IPS-15b (cell line): ENCODE measurements around the gene PCDHA11.
A peak's percentile ranks its signal among the peaks of the same experiment; 100 is the strongest.
"Not testable (repeated sequence)": the region's sequence is repeated elsewhere in the genome, so short reads cannot be mapped to it uniquely, and the experiment has no call there.

Source experiments
- H3K27me3 ChIP-seq: one replicate; pipeline ENCODE4 v1.6.1; 2013; ENCODE audit warnings: low read length; ENCODE audit not compliant: control insufficient read depth, insufficient read depth
- H3K36me3 ChIP-seq: one replicate; pipeline ENCODE4 v1.6.1; 2013; ENCODE audit warnings: low read length; ENCODE audit not compliant: control insufficient read depth, insufficient read depth
- H3K4me1 ChIP-seq: one replicate; pipeline ENCODE4 v1.6.1; 2013; ENCODE audit warnings: mild to moderate bottlenecking, low read length; ENCODE audit not compliant: control insufficient read depth, insufficient read depth
- H3K4me3 ChIP-seq: one replicate; pipeline ENCODE4 v1.5.1; 2013; ENCODE audit warnings: low read depth, low read length
- H3K9ac ChIP-seq: one replicate; pipeline ENCODE4 v1.6.1; 2013; ENCODE audit warnings: low read depth, mild to moderate bottlenecking, low read length
- H3K9me3 ChIP-seq: one replicate; pipeline ENCODE4 v1.6.1; 2013; ENCODE audit warnings: mild to moderate bottlenecking, low read length; ENCODE audit not compliant: control insufficient read depth, insufficient read depth

The PCDHA11 gene

GRCh38 chr5:140834439-140835008 is 34.2 kb upstream of the PCDHA11 start:
- H3K36me3 ChIP-seq, result not testable (repeated sequence)
- H3K4me3 ChIP-seq, result peak overlapping the region; percentile 32

GRCh38 chr5:140835622-140836510 is 32.9 kb upstream of the PCDHA11 start:
- Histone ChIP-seq H3K4me3 (no peak overlapping the region), H3K9ac (no peak overlapping the region), H3K4me1 (no peaks in the 10 kb centered on the region), H3K9me3 (no peaks in the 10 kb centered on the region), H3K27me3 (no peaks in the 10 kb centered on the region), H3K36me3 (no peaks in the 10 kb centered on the region)

More at GRCh38 chr5:140834439-140835008, 34.2 kb upstream of the PCDHA11 start:
- not testable (repeated sequence) for H3K4me1 ChIP-seq, H3K9ac ChIP-seq, H3K9me3 ChIP-seq, H3K27me3 ChIP-seq

GRCh38 chr5:140840978-140841962 is 27.5 kb upstream of the PCDHA11 start, which contains the start of gene PCDHA8:
Gene PCDHA8, plus strand, starts transcription at chr5:140841187. Its CDS starts 135 bp downstream, at chr5:140841322.
- peak within 1 kb of the TSS; percentile 28 for H3K4me3 ChIP-seq
- H3K4me1 ChIP-seq, result no peaks in the 10 kb centered on the region
- H3K9ac ChIP-seq, result no peak within 1 kb of the TSS
- H3K27me3 ChIP-seq, result no peaks in the 10 kb centered on the region
- H3K36me3 ChIP-seq, result no peaks in the 10 kb centered on the region
- H3K9me3 ChIP-seq, result no peaks in the 10 kb centered on the region

- Histone ChIP-seq H3K4me3 (no peak overlapping the region), H3K36me3 (no peaks in the 10 kb centered on the region), H3K9me3 (no peaks in the 10 kb centered on the region), H3K9ac (no peak overlapping the region), H3K27me3 (no peaks in the 10 kb centered on the region), H3K4me1 (no peaks in the 10 kb centered on the region)
These were observed 25.7 kb upstream of the PCDHA11 start for GRCh38 chr5:140842798-140843733.

GRCh38 chr5:140848139-140849102 is 20.3 kb upstream of the PCDHA11 start, which contains the start of gene PCDHA9:
Gene PCDHA9, plus strand, starts transcription at chr5:140848382. Its CDS starts 114 bp downstream, at chr5:140848496.
- not testable (repeated sequence) for H3K27me3 ChIP-seq, H3K36me3 ChIP-seq, H3K9ac ChIP-seq, H3K4me1 ChIP-seq, H3K9me3 ChIP-seq
- H3K4me3 ChIP-seq, result peak within 1 kb of the TSS; percentile 37

GRCh38 chr5:140849831-140850634 is 18.7 kb upstream of the PCDHA11 start:
- H3K9ac ChIP-seq, H3K9me3 ChIP-seq: not testable (repeated sequence)

GRCh38 chr5:140855772-140856674 is 12.7 kb upstream of the PCDHA11 start, which contains the start of gene PCDHA10:
Gene PCDHA10, plus strand, starts transcription at chr5:140855897. Its CDS starts 152 bp downstream, at chr5:140856049.
- peak within 1 kb of the TSS; percentile 57 for H3K9ac ChIP-seq
- H3K4me1 ChIP-seq, result no peaks in the 10 kb centered on the region
- H3K36me3 ChIP-seq, result peaks cover 4% of the 10 kb centered on the region
- H3K4me3 ChIP-seq, result peak within 1 kb of the TSS; percentile 92
- H3K27me3 ChIP-seq, result no peaks in the 10 kb centered on the region
- H3K9me3 ChIP-seq, result no peaks in the 10 kb centered on the region

More at GRCh38 chr5:140849831-140850634, 18.7 kb upstream of the PCDHA11 start:
- H3K36me3 ChIP-seq, H3K4me1 ChIP-seq, H3K27me3 ChIP-seq, H3K4me3 ChIP-seq: not testable (repeated sequence)

- H3K9me3 ChIP-seq, result no peaks in the 10 kb centered on the region
- no peak overlapping the region for H3K9ac ChIP-seq
- H3K4me3 ChIP-seq, result no peak overlapping the region
- peaks cover 4% of the 10 kb centered on the region for H3K36me3 ChIP-seq
- no peaks in the 10 kb centered on the region for H3K4me1 ChIP-seq
- no peaks in the 10 kb centered on the region for H3K27me3 ChIP-seq
These were observed 11.4 kb upstream of the PCDHA11 start for GRCh38 chr5:140857177-140857986.
